Omental fat pad (tissue), 4 donors: Measurements from ENCODE around the gene PRKCA. TPM values are rescaled to one million over a fixed set of nuclear protein-coding genes. Genes with fewer than 3 reads are reported as not detected.

Experiments
- ATAC-seq: fragments of 150-250 bp; one replicate; pipeline ENCODE4 v1.9.1; 2016; ENCODE audit warnings: mild to moderate bottlenecking, moderate library complexity; ENCODE audit not compliant: low FRiP score
- DNase-seq: peaks from one replicate; pipeline ENCODE4 v3.0.0-alpha.2; 2019; ENCODE audit warnings: low spot score
- CTCF ChIP-seq, 3 donors: fragments of 450-650 bp; IDR thresholded peaks; one replicate each; pipeline ENCODE4 v1.5.1; 2016 to 2017; ENCODE audit warnings: antibody characterized with exemption in 3 of 3, mild to moderate bottlenecking in 3 of 3, moderate library complexity in 2 of 3
- total RNA-seq, 4 donors: library from RNA; depleted of rRNA; stranded (reverse); fragments of >200 nt; gene quantifications; one replicate each; pipeline ENCODE4 v1.1.0, GENCODE V29; 2016

The PRKCA gene
- total RNA-seq, 4 donors from 2014 or later, result 6.7 to 14.3 (median 10.3) TPM

DNA sequence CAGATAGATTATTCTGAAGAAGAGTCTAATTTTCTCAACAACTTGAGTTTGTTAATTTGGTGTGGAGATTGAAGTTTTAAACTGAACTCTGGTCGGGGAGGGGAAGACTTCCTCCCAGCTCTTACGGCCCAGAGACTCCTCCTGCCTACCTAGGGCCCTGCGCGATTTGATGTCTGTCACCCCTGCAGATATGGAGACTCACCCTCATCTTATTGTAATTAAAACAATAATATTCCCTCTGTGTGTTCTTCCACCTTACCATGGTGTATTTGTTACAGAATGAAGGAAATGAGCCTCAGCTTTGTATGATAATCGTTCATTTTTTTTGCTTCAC is 348.1 kb downstream of the PRKCA start:
- DNase-seq (no peak), ATAC-seq (no peak)
- TF ChIP-seq CTCF (IDR thresholded peaks at IDR 0.05), result no peak

GRCh38 chr17:66652840-66653507 is 350.6 kb downstream of the PRKCA start:
- DNase-seq, result no peak
- no peak for ATAC-seq
- no peak for TF ChIP-seq CTCF (IDR thresholded peaks at IDR 0.05)

- DNase-seq (no peak), ATAC-seq (no peak)
- no peak for TF ChIP-seq CTCF (IDR thresholded peaks at IDR 0.05)
Measured at GRCh38 chr17:66654106-66654740, 351.8 kb downstream of the PRKCA start.

- DNase-seq (no peak), ATAC-seq (no peak)
- TF ChIP-seq CTCF (IDR thresholded peaks at IDR 0.05), result no peak
Measured at GRCh38 chr17:66654764-66655163, 352.4 kb downstream of the PRKCA start.

DNA sequence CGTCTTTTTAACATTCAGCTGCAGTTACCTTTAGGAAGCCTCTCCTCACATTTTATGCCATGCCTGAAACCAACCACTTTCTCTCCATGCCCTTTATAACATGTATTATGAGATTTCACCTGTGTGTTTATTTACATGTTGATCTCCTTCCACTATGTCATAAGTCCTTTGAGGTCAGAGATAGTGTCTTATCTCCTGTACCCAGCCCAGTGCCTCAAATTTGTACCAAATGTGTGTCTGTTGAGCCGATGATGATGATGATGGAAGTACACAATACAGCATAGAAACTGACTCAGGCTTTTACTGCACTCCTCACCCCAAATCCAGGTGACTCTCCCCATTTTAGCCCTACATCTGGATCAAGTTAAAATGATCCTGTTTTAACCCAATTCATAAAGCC is 353.0 kb downstream of the PRKCA start:
- DNase-seq, result no peak
- no peak for TF ChIP-seq CTCF (IDR thresholded peaks at IDR 0.05)
- no peak for ATAC-seq

GRCh38 chr17:66655861-66656260 is 353.4 kb downstream of the PRKCA start:
- no peak for TF ChIP-seq CTCF (IDR thresholded peaks at IDR 0.05)
- ATAC-seq, result no peak
- no peak for DNase-seq
